Amygdala (tissue), 56 donors: ENCODE measurements around the gene HOXD4.

ENCODE experiments used
- DNase-seq, 56 donors: peaks; one replicate each; lab custom pipeline; 2025; lab: John Stamatoyannopoulos, UW

HOXD4 gene

GRCh38 chr2:176154576-176155252, 3.4 kb downstream of the HOXD4 start:
- DNase-seq, result no peak

DNA sequence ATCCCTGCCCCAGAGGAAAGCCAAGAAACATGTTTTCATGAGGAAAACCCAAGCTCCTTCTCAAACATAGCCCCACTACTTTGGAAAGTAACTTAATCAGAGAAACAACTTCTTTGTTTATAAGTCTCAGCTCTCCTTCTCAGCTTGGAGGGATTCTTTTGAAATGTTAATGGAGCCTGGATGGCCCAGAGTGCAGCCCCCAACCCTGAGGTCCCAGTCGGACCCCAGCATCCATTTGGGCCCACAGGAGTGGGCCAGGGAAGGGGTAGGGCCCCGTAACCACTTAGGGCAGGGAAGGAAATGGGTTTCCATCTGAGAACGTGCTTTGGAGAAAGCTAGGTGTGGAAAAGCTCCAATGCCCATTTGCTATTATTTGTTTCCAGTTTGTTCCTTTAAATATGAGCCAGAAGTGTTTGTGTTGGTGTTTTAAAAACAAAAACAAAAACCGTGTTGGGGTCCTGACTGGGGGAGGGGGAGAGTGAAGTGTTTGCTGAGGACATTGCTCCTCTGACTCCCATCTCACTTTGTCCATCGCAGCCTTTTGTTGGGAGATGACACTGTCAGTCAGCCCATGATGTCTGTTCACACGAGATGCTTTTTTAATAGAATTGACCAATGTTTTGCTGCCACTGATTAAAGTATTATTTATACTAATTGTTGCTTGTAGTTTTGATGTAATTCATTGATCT, 4.2 kb downstream of the HOXD4 start:
- DNase-seq, result no peak

GRCh38 chr2:176156301-176156806, 5.0 kb downstream of the HOXD4 start:
- DNase-seq, result no peak

DNA sequence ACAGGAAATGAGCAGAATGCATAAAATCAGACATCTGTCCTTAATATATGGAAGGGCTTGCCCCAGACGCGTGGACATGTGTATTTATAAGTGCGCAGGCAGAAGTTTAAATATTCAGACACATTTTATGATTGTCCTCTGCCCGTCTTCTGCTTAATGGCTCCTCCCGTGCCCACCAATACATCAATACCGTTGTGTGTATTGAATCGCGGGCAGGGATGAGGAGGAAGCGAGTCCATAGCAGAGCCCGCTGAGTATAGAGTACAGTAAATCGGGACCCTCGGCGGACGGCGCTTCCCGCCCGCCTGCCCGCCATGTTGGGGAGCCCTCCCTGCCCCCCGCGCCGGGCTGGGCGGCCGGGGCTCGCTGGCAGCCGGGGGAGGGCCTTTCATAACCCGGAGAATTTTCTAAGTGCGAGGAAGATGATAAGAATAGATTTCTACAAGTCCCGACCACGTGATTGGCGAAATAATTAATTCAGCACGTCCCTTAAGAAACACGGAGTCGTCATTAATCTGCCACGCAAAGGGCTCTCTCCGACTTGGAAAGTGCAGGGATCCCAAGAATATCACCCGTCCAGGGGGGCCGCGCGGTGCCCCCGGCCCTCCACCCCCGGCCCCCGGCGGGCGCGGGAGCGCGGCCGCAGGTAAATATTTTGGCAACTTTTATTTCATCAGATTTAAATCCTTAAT, 5.6 kb downstream of the HOXD4 start, which contains the start of gene HOXD3:
Gene HOXD3 (plus strand): TSS at position 501 of the 692 bp plus-strand sequence. CDS start 11,808 bp downstream, outside the sequence.
- no peak for DNase-seq

DNA sequence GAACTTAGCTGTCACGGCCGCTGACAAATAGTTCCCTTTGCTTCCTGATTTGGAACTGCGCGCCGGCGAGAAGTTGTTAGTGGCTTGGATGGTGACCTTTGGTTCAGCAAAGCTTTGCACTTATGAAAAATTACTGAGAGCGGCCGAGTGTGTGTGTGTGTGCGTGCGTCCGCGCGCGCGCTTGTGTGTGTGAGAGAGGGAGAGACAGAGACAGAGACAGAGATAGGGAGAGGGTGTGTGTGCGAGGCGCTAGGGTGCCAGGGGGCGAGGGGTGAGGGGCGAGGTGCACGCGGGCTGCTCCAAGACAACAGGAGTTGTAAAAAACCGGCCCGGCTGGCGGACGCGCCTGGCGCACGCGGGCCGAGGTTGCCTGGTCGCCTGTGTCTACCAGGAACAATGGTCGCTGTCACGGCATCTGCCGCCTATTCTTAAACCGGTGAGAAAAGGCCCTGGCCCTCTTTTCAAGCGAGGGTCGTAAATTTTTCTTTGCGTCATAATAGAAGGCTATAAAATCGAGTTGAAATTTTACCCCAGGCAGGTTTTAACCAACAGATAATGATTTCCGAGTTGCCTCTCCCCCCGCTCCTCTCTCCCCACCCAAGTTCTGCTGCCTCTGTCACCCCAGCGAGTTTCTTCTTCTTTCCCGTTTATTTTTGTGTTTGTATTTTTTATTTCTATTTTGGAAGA, 6.3 kb downstream of the HOXD4 start:
- no peak for DNase-seq

DNA sequence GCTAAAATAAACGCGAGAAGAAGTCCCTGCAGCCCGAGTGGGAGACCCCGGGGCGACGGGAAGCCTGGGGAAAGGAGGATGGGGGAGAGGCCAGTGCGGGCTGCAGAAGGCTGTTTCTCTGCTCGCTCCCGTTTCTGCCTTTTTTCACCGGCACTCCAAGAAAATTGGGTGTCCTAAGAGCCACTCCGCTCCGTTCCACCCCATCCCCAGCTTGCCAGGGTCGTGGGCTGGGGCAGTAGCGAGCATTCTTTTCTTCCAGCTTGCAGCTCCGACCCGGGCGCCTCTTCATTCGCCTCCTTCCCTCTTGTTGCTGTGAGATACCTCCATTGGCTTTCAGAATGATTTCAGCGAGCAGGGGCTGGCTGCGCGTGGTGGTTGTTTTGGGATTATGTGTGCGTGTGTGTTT, 6.8 kb downstream of the HOXD4 start:
- no peak for DNase-seq

DNA sequence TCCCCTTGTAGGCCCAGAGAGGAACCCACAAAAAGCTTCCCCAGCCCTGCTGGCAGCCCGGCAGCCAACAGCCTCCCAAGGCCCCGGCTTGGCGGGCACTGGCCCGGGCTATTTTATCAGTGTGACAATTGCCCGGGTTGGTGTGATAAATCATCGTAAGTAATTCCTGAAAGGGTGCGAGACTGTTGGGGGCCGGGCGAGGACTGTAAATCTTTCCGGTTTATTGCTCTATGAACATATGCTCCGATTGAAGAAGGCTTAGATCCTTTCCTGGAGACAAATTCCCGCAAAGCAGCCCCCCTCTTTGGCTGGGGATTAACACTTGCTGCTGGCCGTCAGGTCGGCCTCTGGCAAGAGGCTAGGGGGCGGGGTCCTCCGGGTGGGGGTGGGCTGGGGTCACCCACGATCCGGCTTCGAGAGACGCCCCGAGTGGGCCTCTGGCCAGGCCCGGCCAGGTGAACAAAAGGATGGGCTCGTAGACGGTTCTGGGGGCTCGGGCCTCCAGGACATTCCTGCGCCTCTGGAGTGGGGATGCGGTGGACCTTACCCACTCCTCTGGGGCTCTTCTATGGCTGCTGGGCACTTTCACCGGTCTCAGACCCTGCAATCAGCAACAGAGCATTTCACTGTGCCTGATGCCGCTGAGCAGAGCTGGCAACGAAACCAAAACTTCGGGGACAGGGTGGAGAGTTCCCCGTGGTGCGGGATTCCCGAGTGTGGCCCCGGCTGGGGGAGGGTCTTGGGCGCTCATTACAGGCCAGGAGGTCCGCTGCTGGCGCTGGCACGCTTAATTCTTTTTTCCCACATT, 7.7 kb downstream of the HOXD4 start:
- DNase-seq, result no peak

DNA sequence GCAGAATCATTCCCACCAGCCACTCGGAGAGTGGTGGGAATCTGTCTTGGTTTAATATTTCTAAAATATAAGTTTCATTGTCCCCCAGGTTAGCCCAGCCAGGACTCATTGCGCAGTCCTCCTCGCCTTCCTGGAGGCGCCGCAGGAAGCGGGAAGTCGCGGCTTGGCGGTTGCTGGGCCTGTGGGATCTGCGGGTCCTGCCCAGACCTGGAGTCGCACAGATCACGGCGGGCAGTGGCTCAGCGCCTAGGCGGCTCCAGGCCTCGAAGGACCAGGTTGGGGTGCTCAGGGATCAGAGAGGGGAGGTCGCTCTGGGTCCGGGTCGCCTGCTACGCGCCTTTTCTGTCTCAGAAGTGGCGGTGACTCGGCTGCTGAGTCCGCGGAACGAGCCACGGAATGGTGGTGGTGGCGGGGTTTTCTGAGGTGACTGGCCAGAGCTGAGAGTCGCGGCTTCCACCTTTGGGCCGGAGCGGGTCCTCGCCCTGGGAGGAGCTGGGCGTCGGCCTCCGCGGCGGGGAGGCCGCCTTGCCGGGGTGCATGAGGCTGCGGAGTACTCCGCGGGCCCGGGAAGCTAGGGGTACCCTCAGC, 8.4 kb downstream of the HOXD4 start:
- no peak for DNase-seq

DNA sequence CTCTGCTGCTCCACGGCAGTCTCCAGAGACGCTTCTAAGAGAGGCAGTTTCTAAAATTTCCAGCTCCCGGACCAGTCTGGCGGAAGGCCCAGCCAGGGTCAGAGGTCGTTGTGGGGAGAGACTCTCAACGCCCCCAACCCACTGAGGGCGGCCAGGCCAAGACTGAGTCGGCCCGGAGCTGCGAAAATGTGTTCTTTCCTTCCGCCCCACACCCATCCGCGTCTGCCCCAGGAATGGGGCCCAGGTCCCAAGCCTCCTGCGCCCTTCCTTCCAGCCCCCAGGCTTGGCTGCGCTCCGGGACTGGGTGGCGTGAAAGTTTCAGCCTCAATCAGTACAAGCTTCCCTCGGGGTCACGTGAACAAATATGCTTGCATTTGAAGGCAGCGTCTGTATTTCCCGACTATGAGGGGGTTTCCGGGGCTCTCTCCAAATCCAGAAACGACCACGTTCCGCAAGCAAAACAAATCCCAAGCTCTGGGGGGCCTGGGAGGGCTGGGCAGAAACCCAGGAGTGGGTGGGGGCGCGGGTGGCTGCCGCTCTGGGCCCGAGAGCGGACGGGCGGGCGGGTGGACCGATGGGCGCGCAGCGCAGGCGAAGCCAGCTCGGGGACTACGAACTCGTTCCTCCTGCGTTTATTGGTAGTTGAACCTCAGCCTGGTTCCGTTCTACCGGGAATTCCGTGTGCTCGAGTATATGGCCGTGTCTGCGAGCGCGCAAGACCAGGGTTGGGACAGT, 9.1 kb downstream of the HOXD4 start:
- no peak for DNase-seq

DNA sequence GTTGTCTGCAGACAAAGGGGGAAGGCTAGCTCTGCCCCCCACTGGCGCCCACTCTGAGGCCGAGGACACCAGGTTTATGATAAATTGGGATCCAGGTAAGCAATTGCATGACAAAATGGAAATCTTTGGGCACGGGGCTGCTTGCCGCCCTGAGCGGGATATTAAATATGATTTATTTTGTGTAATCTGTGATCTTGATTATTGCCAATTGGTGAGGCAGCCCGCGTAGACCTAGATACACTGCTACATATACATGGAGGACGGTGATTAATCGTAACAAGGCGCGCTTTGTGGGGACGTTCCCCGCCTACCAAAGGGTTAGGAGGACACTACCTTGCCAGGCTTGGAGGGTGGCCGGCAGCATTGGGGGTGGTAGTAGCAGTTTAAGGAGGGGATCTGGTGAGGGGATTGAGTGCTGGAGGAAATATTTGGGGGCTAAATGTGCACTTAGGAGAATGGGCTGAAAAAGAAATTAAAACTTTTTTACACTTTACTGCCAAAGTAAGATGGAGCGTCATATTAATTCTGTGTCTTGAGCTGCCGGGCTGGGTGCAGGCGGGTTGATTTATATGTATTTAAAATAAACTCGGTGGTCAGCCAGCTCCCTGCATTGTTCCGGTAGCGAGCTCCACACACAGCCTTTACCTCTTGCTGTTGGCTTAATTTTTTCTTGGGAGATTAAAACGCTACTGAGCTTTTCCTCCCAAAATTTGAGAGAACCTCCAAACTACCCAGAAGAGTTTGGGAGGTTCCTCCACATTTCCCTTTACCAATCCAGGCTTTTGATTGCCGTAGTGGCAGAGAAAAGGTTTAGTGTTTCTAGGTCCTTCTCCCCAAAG, 9.9 kb downstream of the HOXD4 start:
- DNase-seq, result no peak

- DNase-seq, result no peak
Observed at GRCh38 chr2:176161825-176162626, 10.7 kb downstream of the HOXD4 start.

- DNase-seq, result no peak
Observed at GRCh38 chr2:176162911-176163671, 11.7 kb downstream of the HOXD4 start.

GRCh38 chr2:176163672-176164056, 12.3 kb downstream of the HOXD4 start:
- DNase-seq, result no peak

DNA sequence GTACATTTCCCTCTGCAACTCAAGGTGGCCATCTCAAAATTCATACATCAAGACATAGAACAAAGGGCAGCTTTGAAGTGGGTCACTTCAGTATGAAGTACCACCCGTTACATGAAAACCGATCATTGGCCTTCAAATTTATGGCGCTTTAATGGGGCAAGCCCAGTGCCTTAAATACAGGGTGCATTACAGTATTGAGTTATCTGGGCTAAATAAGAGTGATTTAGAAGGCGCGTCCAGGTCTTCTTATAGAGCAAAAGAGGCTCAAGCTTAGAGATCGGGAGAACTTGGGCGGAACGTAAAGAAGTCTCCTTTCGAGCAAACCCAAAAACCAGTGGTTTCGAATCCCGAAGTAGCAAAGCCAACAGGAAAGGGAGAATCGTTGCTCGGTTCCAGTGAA, 12.9 kb downstream of the HOXD4 start:
- no peak for DNase-seq

GRCh38 chr2:176164611-176165369, 13.4 kb downstream of the HOXD4 start:
- no peak for DNase-seq
